HEK293 (cell line): Measurements from ENCODE around the gene STARD3.

Source experiments
- CTCF ChIA-PET: fragments of 350-600 bp; formaldehyde crosslinking; extraction: SDS; loops from one replicate; lab custom pipeline; 2021; ENCODE audit warnings: antibody characterized with exemption; lab: Yijun Ruan, JAX
- POLR2A ChIA-PET: fragments of 300-600 bp; formaldehyde crosslinking; extraction: SDS; loops from one replicate; lab custom pipeline; 2020; ENCODE audit warnings: antibody characterized with exemption, inconsistent platforms; lab: Yijun Ruan, JAX
- H3K27ac ChIP-seq: fragments of 200-500 bp; sonication (Bioruptor generic); 2 replicates; pipeline ENCODE4 v1.5.1; 2014; ENCODE audit warnings: low read depth, low read length, control low read depth, inconsistent platforms; ENCODE audit errors: extremely low read depth
- H3K36me3 ChIP-seq, 2 experiments: fragments of 200-500 bp in 1 of 2; sonication (Bioruptor generic) in 1 of 2; 1 replicate in 1 of 2; 2 replicates in 1 of 2; pipeline ENCODE4 v1.5.1; 2014 to 2017; ENCODE audit warnings: inconsistent platforms in 2 of 2, low read length in 2 of 2; ENCODE audit not compliant: control insufficient read depth in 2 of 2, insufficient read depth in 1 of 2
- H3K4me1 ChIP-seq: fragments of 200-500 bp; sonication (Bioruptor generic); 2 replicates; pipeline ENCODE4 v1.5.1; 2014; ENCODE audit warnings: mild to moderate bottlenecking, low read length, inconsistent platforms; ENCODE audit not compliant: control insufficient read depth, insufficient read depth
- H3K4me3 ChIP-seq: 2 replicates; pipeline ENCODE4 v1.5.1; 2011; ENCODE audit warnings: low read depth, mild to moderate bottlenecking, control low read depth, low read length, moderate library complexity
- H3K9me3 ChIP-seq: fragments of 200-500 bp; sonication (Bioruptor generic); 2 replicates; pipeline ENCODE4 v1.5.1; 2014; ENCODE audit warnings: low read depth, low read length, inconsistent platforms; ENCODE audit not compliant: control insufficient read depth, insufficient read depth
- GLIS1 ChIP-seq: fragments of 450-650 bp; formaldehyde crosslinking; IDR thresholded peaks from 2 replicates; pipeline ENCODE4 v1.5.1; 2016; ENCODE audit warnings: missing biosample characterization, missing genetic modification characterization
- GLIS2 ChIP-seq: fragments of 450-650 bp; formaldehyde crosslinking; IDR thresholded peaks from 2 replicates; pipeline ENCODE4 v1.5.1; 2016; ENCODE audit warnings: missing biosample characterization, missing genetic modification characterization
- IKZF3 ChIP-seq: fragments of 450-650 bp; IDR thresholded peaks from 2 replicates; pipeline ENCODE4 v1.5.0; 2018; ENCODE audit warnings: missing biosample characterization, mild to moderate bottlenecking, missing genetic modification characterization, moderate library complexity
- YY1 ChIP-seq: fragments of 450-650 bp; formaldehyde crosslinking; IDR thresholded peaks from 2 replicates; pipeline ENCODE4 v1.5.1; 2018; ENCODE audit warnings: missing biosample characterization, missing genetic modification characterization
- ZBTB44 ChIP-seq: fragments of 450-650 bp; IDR thresholded peaks from 2 replicates; pipeline ENCODE4 v1.5.1; 2018; ENCODE audit warnings: missing biosample characterization, mild to moderate bottlenecking, missing genetic modification characterization
- ZBTB6 ChIP-seq: fragments of 450-650 bp; formaldehyde crosslinking; IDR thresholded peaks from 2 replicates; pipeline ENCODE4 v1.5.1; 2017; ENCODE audit warnings: missing biosample characterization, missing genetic modification characterization
- ZFP37 ChIP-seq: fragments of 450-650 bp; formaldehyde crosslinking; IDR thresholded peaks from 2 replicates; pipeline ENCODE4 v1.5.1; 2016; ENCODE audit warnings: missing biosample characterization, missing genetic modification characterization
- ZIC2 ChIP-seq: fragments of 450-650 bp; formaldehyde crosslinking; IDR thresholded peaks from 2 replicates; pipeline ENCODE4 v1.5.1; 2016; ENCODE audit warnings: missing biosample characterization, missing genetic modification characterization
- ZNF175 ChIP-seq: fragments of 450-650 bp; formaldehyde crosslinking; IDR thresholded peaks from 2 replicates; pipeline ENCODE4 v1.5.1; 2016; ENCODE audit warnings: missing biosample characterization, missing genetic modification characterization
- ZNF335 ChIP-seq: fragments of 450-650 bp; formaldehyde crosslinking; conservative IDR thresholded peaks from 2 replicates; pipeline ENCODE4 v1.5.1; 2016; ENCODE audit warnings: missing biosample characterization, missing genetic modification characterization
- ZNF341 ChIP-seq: fragments of 450-650 bp; formaldehyde crosslinking; IDR thresholded peaks from 2 replicates; pipeline ENCODE4; 2016; ENCODE audit warnings: low read depth, missing biosample characterization, missing genetic modification characterization
- ZNF600 ChIP-seq: fragments of 450-650 bp; formaldehyde crosslinking; IDR thresholded peaks from 2 replicates; pipeline ENCODE4 v1.5.1; 2016; ENCODE audit warnings: missing biosample characterization, missing genetic modification characterization
- ZNF660 ChIP-seq: fragments of 450-650 bp; IDR thresholded peaks from 2 replicates; pipeline ENCODE4 v1.5.1; 2018; ENCODE audit warnings: missing biosample characterization, mild to moderate bottlenecking, missing genetic modification characterization
- ZNF704 ChIP-seq: fragments of 450-650 bp; formaldehyde crosslinking; IDR thresholded peaks from 2 replicates; pipeline ENCODE4 v1.5.1; 2016; ENCODE audit warnings: missing biosample characterization, missing genetic modification characterization
- ZNF830 ChIP-seq: fragments of 450-650 bp; IDR thresholded peaks from 2 replicates; pipeline ENCODE4 v1.5.0; 2018; ENCODE audit warnings: missing biosample characterization, missing genetic modification characterization, low read depth, mild to moderate bottlenecking, moderate library complexity

Gene STARD3

GRCh38 chr17:39628655-39629493, 8.1 kb upstream of the STARD3 start:
- Histone ChIP-seq H3K4me1 (peaks cover 7% of the 10 kb centered on the region), H3K27ac (no peak overlapping the region), H3K9me3 (no peaks in the 10 kb centered on the region), H3K36me3 (no peaks in the 10 kb centered on the region), H3K4me3 (no peak overlapping the region)
- CTCF ChIA-PET: interaction anchor here (0.9 to 14.6 kb wide), 8 partner anchors 7 to 422 kb away, joined by 3 to 475 read pairs (median 6); partner anchors contain the start of gene PNMT
- 0 out of 2 replicates have a peak, but pooled peaks have one; percentile 9 for TF ChIP-seq ZNF341 (tag by site-specific recombination)
- TF ChIP-seq ZNF335: 0 out of 2 replicates have a peak, but pooled peaks have one; percentile 29
- TF ChIP-seq ZNF175 (tag by site-specific recombination): no peak
- POLR2A ChIA-PET: interaction anchor here (1.0 kb wide), 1 partner anchor 83 kb away, joined by 4 read pairs; no protein-coding TSS in a partner anchor

GRCh38 chr17:39629494-39629880, 7.5 kb upstream of the STARD3 start:
- ChIA-PET CTCF (interaction anchor here (0.6 to 14.6 kb wide), 7 partner anchors 8 to 126 kb away, joined by 3 to 311 read pairs (median 4); partner anchors contain the start of genes MIEN1 and PNMT), POLR2A (interaction anchor here (1.0 kb wide), 1 partner anchor 84 kb away, joined by 4 read pairs; no protein-coding TSS in a partner anchor)
- H3K36me3 ChIP-seq: no peaks in the 10 kb centered on the region
- H3K27ac ChIP-seq: no peak overlapping the region
- peaks cover 7% of the 10 kb centered on the region for H3K4me1 ChIP-seq
- no peaks in the 10 kb centered on the region for H3K9me3 ChIP-seq
- H3K4me3 ChIP-seq: no peak overlapping the region
- TF ChIP-seq ZNF704 (tag by site-specific recombination) (no peak), GLIS2 (tag by site-specific recombination) (peak; percentile 40; the same call in 1 of the 2 replicates), GLIS1 (tag by site-specific recombination) (peak; percentile 73), ZNF660 (tag by site-specific recombination) (no peak), ZBTB6 (tag by site-specific recombination) (no peak), ZIC2 (tag by site-specific recombination) (peak; percentile 62)

GRCh38 chr17:39629898-39630297, 7.0 kb upstream of the STARD3 start:
- no peaks in the 10 kb centered on the region for H3K36me3 ChIP-seq
- H3K4me3 ChIP-seq: no peak overlapping the region
- CTCF ChIA-PET: interaction anchor here (0.6 to 14.6 kb wide), 4 partner anchors 8 to 133 kb away, joined by 3 to 311 read pairs (median 4); partner anchors contain the start of gene MIEN1
- TF ChIP-seq IKZF3 (tag by site-specific recombination): no peak
- TF ChIP-seq ZNF600 (tag by site-specific recombination): peak; percentile 23; the same call in 1 of the 2 replicates
- no peak for TF ChIP-seq YY1 (tag by site-specific recombination)
- no peak for TF ChIP-seq ZNF704 (tag by site-specific recombination)
- TF ChIP-seq ZNF830 (tag by site-specific recombination): no peak
- no peak for TF ChIP-seq ZFP37
- TF ChIP-seq ZBTB44 (tag by site-specific recombination): no peak
- H3K9me3 ChIP-seq: no peaks in the 10 kb centered on the region
- peaks cover 7% of the 10 kb centered on the region for H3K4me1 ChIP-seq
- no peak overlapping the region for H3K27ac ChIP-seq
- POLR2A ChIA-PET: interaction anchor here (1.9 kb wide), 1 partner anchor 70 kb away, joined by 6 read pairs; the partner anchor contains the start of gene ERBB2
